Lower lobe of right lung (tissue), 2 donors: ENCODE results near the gene BRCC3. TPM values are rescaled to one million over a fixed set of nuclear protein-coding genes. Genes with fewer than 3 reads are reported as not detected.

ENCODE experiments used
- ATAC-seq, 2 donors: fragments of 200-7000 bp; cut with Tn5 transposase; one replicate each; pipeline ENCODE4 v1.9.1; 2020 to 2022; ENCODE audit warnings: mild to moderate bottlenecking in 2 of 2, moderate library complexity in 2 of 2
- DNase-seq: peaks from one replicate; pipeline ENCODE4 v3.0.0-alpha.2; 2020
- H3K27ac ChIP-seq: fragments of 200-600 bp; one replicate; pipeline ENCODE4 v1.8.0; 2022
- H3K27me3 ChIP-seq: fragments of 200-600 bp; one replicate; pipeline ENCODE4 v1.8.0; 2022; ENCODE audit warnings: low read depth
- H3K36me3 ChIP-seq: fragments of 200-600 bp; one replicate; pipeline ENCODE4 v1.8.0; 2022; ENCODE audit warnings: mild to moderate bottlenecking
- H3K4me1 ChIP-seq: fragments of 200-600 bp; one replicate; pipeline ENCODE4 v1.8.0; 2022
- H3K4me3 ChIP-seq: fragments of 200-600 bp; one replicate; pipeline ENCODE4 v1.8.0; 2022; ENCODE audit warnings: mild to moderate bottlenecking
- H3K9me3 ChIP-seq: fragments of 200-600 bp; one replicate; pipeline ENCODE4 v1.8.0; 2022
- CTCF ChIP-seq: fragments of 200-600 bp; IDR thresholded peaks from one replicate; pipeline ENCODE4 v1.8.0; 2022; ENCODE audit warnings: antibody characterized with exemption, mild to moderate bottlenecking
- intact Hi-C: fragments of 100-400 bp; cut with DNase I; formaldehyde crosslinking; loops from one replicate; pipeline ENCODE4 v1.11.0; 2022
- long read RNA-seq: library from polyadenylated mRNA; unstranded; transcript quantifications from one replicate; pipeline ENCODE4 v2.0.0, GENCODE V29; 2021
- total RNA-seq: library from RNA; stranded (reverse); fragmentation: NEBNext Ultra II Directional; extraction: Animal tissue kit (Norgen Biotek cat#: 25700); gene quantifications from one replicate; pipeline ENCODE4 v1.2.1, GENCODE V29; 2021
- donor health status: DM: no; HTN: yes; CAD: no; lungs with severe emphysema.

Gene BRCC3
- 17.3 TPM for total RNA-seq
- long read RNA-seq, transcript BRCC3-208 (10 exons, 2,694 nt) = major isoform, 24 of 46 reads
- long read RNA-seq, partial matches to known transcripts = 2 of 46 reads
- long read RNA-seq, other reads (novel, unspliced or antisense) = 17 of 46 reads

- peak; percentile 96 to 98 for ATAC-seq
- intact Hi-C loops = no loop called here
- Histone ChIP-seq H3K4me3 (peak within 1 kb of the TSS; percentile 66), H3K36me3 (peaks cover 8% of the 10 kb centered on the region), H3K27me3 (no peaks in the 10 kb centered on the region), H3K4me1 (peaks cover 19% of the 10 kb centered on the region), H3K27ac (peak within 1 kb of the TSS; percentile 84), H3K9me3 (no peaks in the 10 kb centered on the region)
- DNase-seq = peak; percentile 87
- no peak for TF ChIP-seq CTCF
Observed at GRCh38 chrX:155070975-155071693, at the start of gene BRCC3, which contains the start of the genes CMC4 and MTCP1. TSS of gene BRCC3 (plus strand) at chrX:155071508. CDS start at chrX:155071528, 20 bp downstream. TSS of gene CMC4 (minus strand) at chrX:155071136. CDS start at chrX:155064023, 7,113 bp downstream. TSS of gene MTCP1 (minus strand) at chrX:155071136. CDS start at chrX:155066010, 5,126 bp downstream.

GRCh38 chrX:155022585-155022984, 48.7 kb upstream of the BRCC3 start, which contains the start of gene F8:
TSS of gene F8 (minus strand) at chrX:155022723. CDS start at chrX:155022552, 171 bp downstream.
- Histone ChIP-seq H3K27me3 (no peaks in the 10 kb centered on the region), H3K4me3 (peak within 1 kb of the TSS; percentile 32), H3K27ac (peak within 1 kb of the TSS; percentile 18), H3K36me3 (no peaks in the 10 kb centered on the region), H3K4me1 (no peaks in the 10 kb centered on the region), H3K9me3 (no peaks in the 10 kb centered on the region)
- DNase-seq (no peak), ATAC-seq (no peak)
- no peak for TF ChIP-seq CTCF
- intact Hi-C loops = no loop called here

- Histone ChIP-seq H3K9me3 (no peaks in the 10 kb centered on the region), H3K27me3 (no peaks in the 10 kb centered on the region), H3K36me3 (no peaks in the 10 kb centered on the region), H3K4me1 (peaks cover 8% of the 10 kb centered on the region), H3K27ac (no peak overlapping the region), H3K4me3 (no peak overlapping the region)
- intact Hi-C loops = no loop called here
- no peak for DNase-seq
- no peak for ATAC-seq
- TF ChIP-seq CTCF = no peak
Observed at GRCh38 chrX:155023907-155024833, 47.1 kb upstream of the BRCC3 start.

GRCh38 chrX:155026420-155026726, 44.9 kb upstream of the BRCC3 start:
- Histone ChIP-seq H3K36me3 (no peaks in the 10 kb centered on the region), H3K9me3 (no peaks in the 10 kb centered on the region), H3K27me3 (no peaks in the 10 kb centered on the region), H3K27ac (peak overlapping the region; percentile 98), H3K4me1 (peaks cover 8% of the 10 kb centered on the region), H3K4me3 (peak overlapping the region; percentile 61)
- intact Hi-C loops = no loop called here
- ATAC-seq (no peak), DNase-seq (no peak)
- TF ChIP-seq CTCF = no peak

GRCh38 chrX:155026727-155027508, 44.4 kb upstream of the BRCC3 start, which contains the start of gene FUNDC2:
TSS of gene FUNDC2 (plus strand) at chrX:155026844. CDS start at chrX:155026939, 95 bp downstream.
- TF ChIP-seq CTCF = no peak
- Histone ChIP-seq H3K9me3 (no peaks in the 10 kb centered on the region), H3K27me3 (no peaks in the 10 kb centered on the region), H3K4me1 (peaks cover 8% of the 10 kb centered on the region), H3K4me3 (peak within 1 kb of the TSS; percentile 61), H3K27ac (peak within 1 kb of the TSS; percentile 98), H3K36me3 (no peaks in the 10 kb centered on the region)
- ATAC-seq (peak; percentile 95 to 97), DNase-seq (peak; percentile 96)
- intact Hi-C loops = no loop called here
